Panc1 (cell line): ENCODE results near the gene GPR107.

Experiments
- CTCF ChIP-seq: fragments of 450-650 bp; IDR thresholded peaks from 2 replicates; pipeline ENCODE4 v1.5.1; 2017; ENCODE audit warnings: mild to moderate bottlenecking
- POLR2AphosphoS5 ChIP-seq: IDR thresholded peaks from 2 replicates; pipeline ENCODE4 v1.6.1; 2012; ENCODE audit warnings: mild to moderate bottlenecking, low read depth, low read length, moderate library complexity
- SIN3A ChIP-seq: IDR thresholded peaks from 2 replicates; pipeline ENCODE4 v1.6.1; 2012; ENCODE audit warnings: low read depth, mild to moderate bottlenecking, low read length, moderate library complexity, borderline replicate concordance; ENCODE audit not compliant: insufficient read depth

- TF ChIP-seq CTCF = no peak
- TF ChIP-seq POLR2AphosphoS5 = no peak
- TF ChIP-seq SIN3A = no peak
Measured at GRCh38 chr9:130064621-130065020, 10.9 kb downstream of the GPR107 start.
